ENCODE measurements around the gene TRDMT1.

The TRDMT1 gene

DNA sequence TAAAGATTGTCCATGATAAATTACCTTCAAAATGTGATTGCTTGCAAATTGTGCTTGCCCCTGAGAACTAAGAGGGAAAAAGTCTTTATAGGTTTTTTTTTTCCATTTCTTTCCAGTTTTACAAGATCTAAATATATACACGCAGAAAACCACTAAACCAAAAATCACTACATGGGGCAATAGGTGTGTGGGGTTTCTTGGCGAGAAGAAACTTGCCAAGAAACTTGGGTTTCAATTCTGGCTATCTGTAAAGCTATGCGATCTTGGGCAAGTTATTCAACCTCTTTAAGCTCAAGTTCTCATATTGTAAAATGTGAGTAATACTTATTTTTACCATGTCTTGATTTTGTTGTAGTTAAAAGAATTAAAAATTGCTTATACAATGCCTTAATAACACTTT lies 88.9 kb downstream of the TRDMT1 start:
- DNase-seq, result no peak
- intact Hi-C loops (cut with DNase I), result no loop called here

DNA sequence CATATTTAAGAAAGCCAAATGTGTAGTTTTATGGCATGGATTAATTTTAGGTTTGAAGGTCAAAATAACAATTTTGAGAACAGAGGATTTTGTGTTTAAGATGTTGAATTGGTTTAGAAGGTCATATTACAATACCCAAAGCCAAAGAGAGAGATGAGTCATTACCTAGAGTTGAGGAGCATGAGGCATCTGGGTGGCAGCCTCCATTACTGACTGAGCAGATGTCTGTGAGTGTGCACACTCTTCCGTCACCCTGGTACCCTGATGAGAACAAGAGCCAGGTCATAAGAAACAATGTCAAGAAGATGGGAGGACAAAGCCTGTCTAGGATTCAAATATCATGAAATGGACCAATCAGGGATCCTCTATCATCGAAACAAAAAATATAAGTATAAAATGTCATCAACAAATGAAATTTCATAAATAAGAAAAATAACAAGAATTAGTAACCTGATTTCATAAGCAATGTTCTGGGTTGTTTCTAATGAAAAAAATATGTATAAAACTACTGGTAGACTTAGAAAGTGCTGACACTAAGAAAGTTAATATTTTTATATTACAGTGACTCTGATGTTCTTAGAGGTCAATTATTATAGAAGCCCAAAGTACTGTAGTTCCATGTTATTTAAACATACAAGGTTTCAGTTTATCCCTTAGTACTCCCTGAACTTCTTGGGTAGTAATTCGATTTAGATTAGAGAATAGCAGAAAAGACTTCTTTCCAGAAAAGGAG lies 91.8 kb downstream of the TRDMT1 start:
- DNase-seq, result no peak
- intact Hi-C loops (cut with DNase I), result no loop called here

DNA sequence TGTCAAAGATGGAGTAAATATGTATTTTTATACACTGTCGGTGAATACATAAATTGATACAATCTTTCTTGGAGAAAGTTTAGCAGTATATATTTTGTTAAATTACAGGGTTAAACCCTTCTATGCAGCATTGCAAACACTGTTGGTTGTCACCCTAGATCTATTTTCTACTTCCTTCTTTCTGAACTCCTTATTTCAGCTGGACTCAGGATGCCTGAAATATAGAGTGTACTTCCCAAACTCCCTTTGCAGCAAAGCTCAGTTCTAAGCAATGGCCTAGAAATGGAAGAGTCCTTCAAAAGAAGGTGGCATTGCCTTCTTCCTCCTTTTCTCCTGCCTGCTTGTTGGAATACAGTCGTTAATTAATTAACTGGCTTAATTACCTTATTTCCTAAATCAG lies 92.4 kb downstream of the TRDMT1 start:
- DNase-seq, result no peak
- intact Hi-C loops (cut with DNase I), result no loop called here

DNA sequence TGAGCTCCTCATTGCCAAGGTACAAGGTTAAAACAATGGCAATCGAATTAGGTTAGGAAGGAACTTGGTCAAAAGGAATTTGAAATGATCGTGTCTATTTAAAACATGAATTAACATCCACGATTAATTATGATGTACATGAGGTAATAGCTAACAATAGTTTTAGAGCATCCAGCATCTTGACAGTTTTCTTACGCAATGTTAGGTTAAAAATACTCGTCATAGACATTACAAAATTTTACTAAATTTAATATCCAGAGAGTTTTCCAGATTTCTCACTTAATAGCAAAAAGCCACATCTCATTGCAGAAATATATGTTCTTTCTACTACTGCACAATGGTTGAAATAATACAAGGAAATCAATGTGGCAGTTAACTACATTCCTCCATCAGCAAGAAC lies 94.5 kb downstream of the TRDMT1 start:
- no peak for DNase-seq
- intact Hi-C loops (cut with DNase I), result no loop called here

DNA sequence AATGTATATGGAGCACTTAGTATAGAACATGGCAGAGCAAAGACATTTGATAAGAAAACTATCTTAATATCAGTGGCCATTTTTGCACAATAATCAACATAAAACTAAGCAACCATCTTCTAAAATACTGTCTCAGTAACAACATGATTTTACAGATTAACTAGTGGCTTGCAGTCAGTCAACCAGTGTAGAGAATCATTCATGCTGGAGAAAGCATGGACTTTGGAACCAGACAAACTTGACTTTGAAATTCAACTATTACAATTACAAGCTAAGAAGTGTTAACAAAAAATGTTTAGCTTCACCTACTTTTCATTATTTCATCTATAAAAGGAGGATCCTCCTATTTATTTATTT lies 99.6 kb downstream of the TRDMT1 start:
- DNase-seq, result no peak

DNA sequence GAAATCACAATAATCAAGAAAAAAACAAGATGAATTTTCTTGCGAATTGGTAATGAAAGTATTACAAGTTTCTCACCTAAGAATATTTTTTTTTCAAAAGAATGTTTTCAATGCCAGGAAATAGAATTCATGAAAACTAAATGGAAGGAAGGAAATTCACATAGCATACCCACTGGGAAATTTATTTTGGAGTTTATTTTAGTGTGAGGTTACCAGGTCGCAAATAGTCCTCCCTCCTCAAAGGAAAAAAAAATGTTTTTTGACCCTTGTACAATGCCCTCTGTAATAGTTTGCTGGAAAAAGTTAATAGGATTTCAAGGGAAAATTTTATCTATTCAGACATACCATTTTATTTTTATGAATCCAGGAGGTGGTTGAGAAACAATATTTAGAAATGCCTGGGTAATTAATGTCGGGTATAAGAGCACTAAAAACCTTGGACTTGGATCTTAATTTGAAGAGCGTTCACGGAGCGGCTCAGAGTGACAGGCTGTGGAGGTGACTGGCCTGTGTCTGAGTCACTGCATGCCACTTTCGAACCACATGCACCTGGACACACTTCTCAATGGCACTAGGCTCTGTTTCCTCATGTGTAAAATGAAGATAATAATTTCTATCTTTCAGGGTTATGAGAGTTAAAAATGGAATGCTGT lies 100.1 kb downstream of the TRDMT1 start:
- intact Hi-C loops (cut with DNase I), result no loop called here
- DNase-seq, result peak in 1 of 10 donors; percentile 30

More for the DNA sequence above, 99.6 kb downstream of the TRDMT1 start:
- intact Hi-C loops (cut with DNase I), result no loop called here

DNA sequence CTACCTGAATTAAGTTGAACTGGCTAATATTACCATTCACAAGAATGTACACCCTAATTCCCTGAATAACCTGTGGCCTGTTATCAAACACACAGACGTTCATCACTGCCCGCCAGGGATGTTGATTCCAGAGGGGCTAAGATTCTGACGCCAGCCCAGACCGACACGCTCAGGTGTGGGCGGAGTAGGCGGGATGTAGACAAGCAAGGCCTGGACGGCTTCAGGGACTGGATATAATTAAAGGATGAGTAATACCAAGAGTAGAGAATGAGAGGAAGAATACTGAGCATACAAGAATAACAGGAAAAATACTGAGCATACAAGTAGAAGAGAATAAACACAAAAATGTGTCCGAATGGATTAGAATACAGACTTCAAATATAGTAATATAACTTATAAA lies 100.9 kb downstream of the TRDMT1 start:
- intact Hi-C loops (cut with DNase I), result no loop called here
- DNase-seq, result peak in 1 of 10 donors; percentile 63

DNA sequence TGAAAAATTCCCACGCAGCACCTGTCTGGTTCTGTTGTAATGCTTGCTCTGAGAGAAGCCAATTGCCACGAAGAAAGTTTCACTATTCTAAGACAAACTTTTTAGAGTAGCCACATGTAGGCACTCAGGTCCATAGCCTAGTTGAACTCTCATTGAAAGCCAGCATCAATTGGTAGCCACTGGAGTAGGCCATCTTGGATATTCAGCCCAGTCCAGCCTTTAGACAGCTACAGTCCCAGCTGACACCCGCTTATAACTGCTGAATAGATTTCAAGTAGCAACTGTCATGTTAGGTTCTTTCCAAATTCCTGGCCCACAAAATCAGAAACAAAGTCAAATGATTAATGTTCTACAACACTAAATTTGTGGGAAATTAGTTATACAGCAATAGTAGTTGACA lies 103.5 kb downstream of the TRDMT1 start:
- intact Hi-C loops (cut with DNase I), result no loop called here
- no peak for DNase-seq
